ENCODE data around the gene GMPPA.

GMPPA gene

DNA sequence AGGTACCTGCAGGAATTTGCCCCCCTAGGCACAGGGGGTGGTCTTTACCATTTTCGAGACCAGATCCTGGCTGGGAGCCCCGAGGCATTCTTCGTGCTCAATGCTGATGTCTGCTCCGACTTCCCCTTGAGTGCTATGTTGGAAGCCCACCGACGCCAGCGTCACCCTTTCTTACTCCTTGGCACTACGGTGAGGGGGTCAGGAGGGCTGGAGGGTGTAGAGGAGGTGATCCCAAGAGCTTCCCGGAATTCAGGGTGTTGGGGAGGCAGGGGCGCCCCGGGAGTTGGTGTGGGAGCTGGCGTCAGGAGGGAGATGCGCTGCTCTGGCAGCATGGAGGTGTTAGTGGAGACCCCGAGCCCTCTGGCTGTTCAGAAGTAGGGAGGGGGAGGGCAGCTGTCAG, 3.2 kb downstream of the GMPPA start:
- in situ Hi-C loops (cut with MboI; ENCODE audit: low sequenced_read_pairs) = loop anchor here (25.0 kb wide), 1 partner anchor 90 kb away; the partner anchor contains the start of gene DES

DNA sequence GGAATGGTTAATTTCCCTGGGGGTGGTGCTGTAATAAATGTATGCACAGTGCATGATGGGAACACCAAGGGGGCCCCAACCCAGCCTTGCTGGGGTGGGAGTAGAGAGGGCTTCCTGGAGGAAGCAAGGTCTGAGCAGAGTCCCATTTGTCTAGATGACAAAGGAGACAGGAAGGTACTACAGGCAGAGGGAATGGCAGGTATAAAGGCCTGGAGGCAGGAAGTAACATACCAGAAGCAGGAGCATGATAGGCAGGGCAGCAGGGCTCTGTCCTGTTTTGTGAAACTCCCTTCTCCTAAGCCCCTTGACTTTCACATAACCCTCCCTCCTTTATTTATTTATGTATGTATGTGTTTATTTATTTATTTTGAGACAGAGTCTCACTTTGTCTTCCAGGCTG, 3.9 kb downstream of the GMPPA start:
- in situ Hi-C loops (cut with MboI; ENCODE audit: low sequenced_read_pairs) = loop anchor here (25.0 kb wide), 1 partner anchor 90 kb away; the partner anchor contains the start of gene DES

DNA sequence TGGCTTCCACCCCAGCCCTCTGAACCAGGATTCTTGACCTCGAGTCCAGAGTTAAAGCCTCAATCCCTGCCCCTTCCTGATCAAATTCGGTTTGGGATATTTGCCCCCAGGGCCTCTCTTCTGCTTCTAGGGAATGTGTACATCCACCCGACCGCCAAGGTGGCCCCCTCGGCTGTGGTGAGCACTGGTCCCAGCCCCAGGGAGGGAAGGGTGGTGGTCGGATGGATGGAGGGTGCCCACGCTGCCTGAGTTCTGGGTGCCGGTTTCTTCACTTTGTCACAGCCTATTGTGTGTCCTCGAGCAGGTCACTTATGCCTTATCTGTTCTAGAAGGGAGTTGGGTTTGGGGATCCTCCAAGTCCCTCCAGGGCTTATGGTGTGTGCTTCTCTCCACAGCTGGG, 6.9 kb downstream of the GMPPA start:
- in situ Hi-C loops (cut with MboI; ENCODE audit: low sequenced_read_pairs) = loop anchor here (25.0 kb wide), 1 partner anchor 93 kb away; the partner anchor contains the start of gene DES

DNA sequence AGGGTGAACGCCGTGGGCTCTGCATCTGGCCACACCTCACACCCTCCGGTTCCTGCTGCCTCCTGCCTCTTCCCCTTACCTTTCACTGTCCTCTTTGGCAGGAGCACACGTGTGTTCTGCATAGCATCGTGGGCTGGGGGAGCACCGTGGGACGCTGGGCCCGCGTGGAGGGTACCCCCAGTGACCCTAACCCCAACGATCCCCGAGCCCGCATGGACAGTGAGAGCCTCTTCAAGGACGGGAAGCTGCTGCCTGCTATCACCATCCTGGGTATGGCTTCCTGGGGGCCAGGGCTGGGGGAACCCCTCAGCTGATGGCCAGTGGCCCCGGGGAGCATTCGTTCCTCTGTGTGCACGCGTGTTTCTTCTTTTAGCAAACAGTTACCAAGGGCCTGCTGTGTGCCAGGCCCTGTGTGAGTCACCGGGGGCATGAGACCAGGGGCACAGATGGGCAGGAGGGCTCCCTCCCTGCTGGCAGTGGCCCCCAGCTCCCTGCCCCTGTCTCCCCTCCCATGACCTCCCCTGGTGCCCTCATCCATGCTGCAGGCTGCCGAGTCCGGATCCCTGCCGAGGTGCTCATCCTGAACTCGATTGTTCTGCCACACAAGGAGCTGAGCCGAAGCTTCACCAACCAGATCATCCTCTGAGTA, 7.6 kb downstream of the GMPPA start:
- in situ Hi-C loops (cut with MboI; ENCODE audit: low sequenced_read_pairs) = loop anchor here (25.0 kb wide), 1 partner anchor 94 kb away; the partner anchor contains the start of gene DES

DNA sequence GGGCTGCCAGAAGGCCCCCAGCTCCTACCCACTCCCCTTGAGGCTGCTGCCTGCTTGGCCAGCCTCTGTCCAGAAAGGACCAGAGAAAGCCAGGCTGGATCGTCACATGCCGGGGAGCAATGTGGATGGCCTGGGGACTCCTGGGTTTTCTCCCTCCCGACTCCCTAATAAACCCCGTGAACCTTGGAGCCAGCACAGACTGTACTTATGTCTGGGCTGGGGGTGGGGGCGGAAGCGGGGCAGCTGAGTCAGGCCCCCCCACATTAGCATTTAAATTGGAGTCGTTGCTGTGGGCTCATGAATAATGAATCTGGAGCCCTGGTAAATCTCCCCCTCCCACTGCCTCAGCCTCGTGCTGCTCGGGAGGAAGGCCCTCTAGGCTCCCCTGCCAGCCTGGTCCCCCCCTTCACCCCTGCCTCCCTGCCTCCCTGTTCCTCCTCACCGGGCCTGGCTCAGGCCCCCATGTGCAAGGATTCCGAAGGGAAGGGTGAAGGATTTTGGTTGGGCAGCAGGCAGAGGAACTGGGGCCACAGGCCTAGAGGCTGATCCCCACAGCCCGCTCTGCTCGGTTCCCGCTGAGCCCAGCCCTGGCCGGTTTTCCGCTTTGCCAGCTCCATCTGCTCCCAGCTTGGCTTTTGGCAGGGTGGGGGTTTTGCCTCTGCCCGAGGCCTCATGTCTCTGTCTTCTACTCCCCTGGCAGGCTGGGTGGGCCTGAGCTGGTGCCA, 8.3 kb downstream of the GMPPA start:
- in situ Hi-C loops (cut with MboI; ENCODE audit: low sequenced_read_pairs) = loop anchor here (25.0 kb wide), 1 partner anchor 95 kb away; the partner anchor contains the start of gene DES

DNA sequence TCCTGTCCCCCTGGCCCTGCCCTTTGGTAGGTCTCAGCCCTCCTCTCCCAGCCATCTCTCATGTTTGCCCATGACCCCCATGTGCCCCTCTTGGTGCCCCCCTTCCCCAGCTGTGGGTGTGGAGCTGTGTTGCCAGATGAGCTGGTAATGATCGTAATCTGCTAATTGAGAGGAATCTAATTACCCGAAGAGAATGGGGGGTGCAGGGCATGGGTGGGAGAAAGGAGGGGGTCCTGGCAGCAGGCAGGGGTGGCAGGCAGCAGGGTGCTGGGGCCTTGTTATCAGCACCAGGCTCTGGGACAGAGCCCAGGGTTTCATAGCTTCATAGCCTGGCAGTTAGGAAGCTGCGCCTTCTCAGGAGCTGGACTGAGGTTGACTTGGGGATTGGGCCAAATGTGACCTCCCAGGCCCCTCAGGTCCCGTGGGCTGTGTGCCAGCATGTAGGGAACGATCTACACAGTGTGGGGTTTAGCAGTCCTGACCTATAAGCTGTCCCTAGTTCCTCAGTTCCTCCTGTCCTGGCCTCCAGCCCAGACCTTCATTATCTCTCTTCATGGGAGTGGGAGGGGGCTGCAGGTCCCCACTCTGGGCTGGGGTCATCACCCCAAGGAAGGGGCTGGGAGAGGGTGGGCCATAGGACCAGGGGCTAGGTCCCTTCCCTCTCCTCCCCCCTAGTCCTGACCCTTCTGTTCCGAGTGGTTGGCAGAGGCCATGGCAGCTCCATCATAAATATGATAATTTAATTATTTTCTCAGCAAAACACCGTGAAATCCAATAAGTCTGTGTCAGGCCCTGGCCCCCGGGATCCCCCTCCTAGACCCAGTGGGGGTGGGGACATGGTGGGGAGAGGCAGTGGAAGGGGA, 9.1 kb downstream of the GMPPA start:
- in situ Hi-C loops (cut with MboI; ENCODE audit: low sequenced_read_pairs) = loop anchor here (25.0 kb wide), 1 partner anchor 96 kb away; the partner anchor contains the start of gene DES

DNA sequence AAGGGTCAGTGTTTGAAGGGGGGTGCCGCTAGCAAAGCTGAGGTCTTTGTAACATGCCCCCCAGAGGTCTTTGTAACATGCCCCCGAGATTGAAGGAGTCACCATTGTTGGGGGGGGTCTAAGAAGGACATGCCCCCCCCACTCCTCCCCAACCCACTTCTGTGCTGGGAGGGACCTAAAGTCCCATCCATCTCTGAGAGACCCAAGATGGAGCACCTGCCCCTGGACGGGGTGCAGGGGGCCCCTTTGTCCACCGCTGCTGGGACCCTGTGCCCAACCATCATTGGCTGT, 9.7 kb downstream of the GMPPA start:
- in situ Hi-C loops (cut with MboI; ENCODE audit: low sequenced_read_pairs) = loop anchor here (25.0 kb wide), 1 partner anchor 96 kb away; the partner anchor contains the start of gene DES

DNA sequence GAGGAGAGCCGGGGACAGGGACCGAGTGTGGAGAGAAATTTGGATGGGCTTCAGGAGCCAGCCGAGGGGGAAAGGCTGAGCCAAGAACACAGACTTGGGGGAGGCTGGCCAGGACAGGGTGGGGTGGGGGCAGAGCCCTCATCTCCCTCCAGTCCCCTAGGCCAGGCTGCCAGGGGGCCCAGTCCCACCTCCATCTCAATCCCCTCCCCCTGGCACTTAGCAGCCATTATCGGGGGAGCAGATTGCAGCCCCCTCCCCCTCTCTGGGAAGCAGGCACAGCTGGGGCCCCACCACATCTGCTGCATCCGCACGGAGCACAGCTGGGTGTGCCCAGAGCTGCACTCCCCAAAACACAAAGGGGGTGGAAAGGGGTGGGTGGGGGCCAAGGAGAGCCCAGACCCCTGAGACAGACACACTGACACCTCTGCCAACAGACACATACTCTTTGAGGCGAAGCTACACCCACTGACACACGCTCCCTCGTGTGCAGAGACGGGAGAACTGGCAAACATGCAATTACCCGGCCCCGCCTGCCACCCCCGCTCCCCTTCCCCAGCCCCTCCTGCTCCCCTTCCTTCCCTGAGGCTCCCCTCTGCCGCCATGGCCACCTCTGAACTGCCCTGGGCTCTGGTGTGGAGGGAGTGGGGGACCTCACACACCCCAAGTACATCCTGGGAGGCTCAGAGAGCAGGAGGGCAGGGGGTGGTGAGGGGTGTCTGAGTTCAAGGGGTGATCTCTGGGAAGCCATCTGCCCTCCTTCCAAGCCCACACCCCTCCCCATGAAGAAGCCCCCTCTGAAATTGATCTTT, 10.5 kb downstream of the GMPPA start:
- in situ Hi-C loops (cut with MboI; ENCODE audit: low sequenced_read_pairs) = loop anchor here (25.0 kb wide), 1 partner anchor 97 kb away; the partner anchor contains the start of gene DES

DNA sequence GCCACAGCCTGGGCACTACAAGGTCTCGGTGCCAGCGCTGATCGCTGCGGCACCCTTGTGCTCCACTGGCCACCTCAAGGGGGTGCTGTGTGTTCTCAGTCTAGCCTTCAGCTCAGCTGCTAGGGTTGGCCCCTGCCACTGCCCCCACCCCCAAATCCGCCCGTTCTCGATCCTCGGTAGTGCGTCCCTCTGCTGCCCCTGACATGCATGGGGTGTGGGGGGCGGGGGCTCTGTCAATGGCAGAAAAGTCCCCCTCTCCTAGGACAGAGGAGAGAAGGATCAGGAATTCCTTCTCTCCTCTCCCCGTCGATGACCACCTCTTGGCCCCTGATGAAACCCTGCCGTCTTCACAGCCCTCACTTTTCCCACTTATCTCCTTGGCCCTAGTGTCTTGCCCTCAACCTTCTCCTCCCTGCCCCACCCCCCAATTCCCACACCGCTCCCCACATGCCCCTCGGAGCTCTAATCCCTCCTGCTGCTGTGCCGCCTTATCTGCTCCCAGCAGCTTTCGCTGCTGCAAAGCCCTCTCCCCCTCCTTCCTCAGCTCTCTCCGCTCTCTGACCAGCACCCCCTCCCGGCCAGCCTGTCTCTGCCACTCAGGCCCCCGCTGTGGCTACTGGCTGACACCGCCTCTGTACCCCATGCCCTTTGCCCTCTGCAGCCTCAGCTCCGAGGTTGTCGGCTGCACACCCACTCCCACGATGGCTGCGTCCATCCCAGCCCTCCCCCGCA, 11.3 kb downstream of the GMPPA start:
- in situ Hi-C loops (cut with MboI; ENCODE audit: low sequenced_read_pairs) = loop anchor here (25.0 kb wide), 1 partner anchor 98 kb away; the partner anchor contains the start of gene DES

DNA sequence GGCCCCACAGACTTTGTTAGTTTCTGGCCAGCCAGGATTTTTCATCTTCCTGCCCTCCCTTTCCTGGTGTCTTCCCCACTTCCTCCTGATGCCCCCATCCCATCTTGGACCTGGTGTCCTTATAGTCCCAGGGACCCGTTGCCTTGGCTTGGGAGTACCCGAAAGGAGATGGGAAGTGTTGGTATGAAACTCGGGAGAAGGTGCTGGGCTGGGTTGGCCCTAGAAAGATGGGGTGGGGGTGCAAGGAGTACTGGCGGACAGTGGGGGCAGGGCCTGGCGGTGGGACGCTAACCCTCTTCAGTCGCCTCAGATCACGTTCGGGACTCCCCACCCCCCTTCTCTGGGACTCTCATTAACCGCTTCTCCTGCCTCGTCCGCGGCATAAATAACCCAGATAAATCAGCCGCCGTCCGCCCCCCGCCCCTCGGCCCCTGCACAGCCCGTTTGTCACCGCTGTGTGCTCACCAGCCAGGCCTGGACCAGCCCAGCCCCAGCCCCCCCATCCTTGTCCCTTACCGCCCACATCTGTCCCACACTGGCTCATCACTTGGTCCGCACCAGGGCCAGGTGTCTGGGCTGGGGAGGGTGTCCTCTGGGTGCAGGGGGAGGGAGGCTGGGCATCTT, 11.9 kb downstream of the GMPPA start:
- in situ Hi-C loops (cut with MboI; ENCODE audit: low sequenced_read_pairs) = loop anchor here (25.0 kb wide), 1 partner anchor 98 kb away; the partner anchor contains the start of gene DES

DNA sequence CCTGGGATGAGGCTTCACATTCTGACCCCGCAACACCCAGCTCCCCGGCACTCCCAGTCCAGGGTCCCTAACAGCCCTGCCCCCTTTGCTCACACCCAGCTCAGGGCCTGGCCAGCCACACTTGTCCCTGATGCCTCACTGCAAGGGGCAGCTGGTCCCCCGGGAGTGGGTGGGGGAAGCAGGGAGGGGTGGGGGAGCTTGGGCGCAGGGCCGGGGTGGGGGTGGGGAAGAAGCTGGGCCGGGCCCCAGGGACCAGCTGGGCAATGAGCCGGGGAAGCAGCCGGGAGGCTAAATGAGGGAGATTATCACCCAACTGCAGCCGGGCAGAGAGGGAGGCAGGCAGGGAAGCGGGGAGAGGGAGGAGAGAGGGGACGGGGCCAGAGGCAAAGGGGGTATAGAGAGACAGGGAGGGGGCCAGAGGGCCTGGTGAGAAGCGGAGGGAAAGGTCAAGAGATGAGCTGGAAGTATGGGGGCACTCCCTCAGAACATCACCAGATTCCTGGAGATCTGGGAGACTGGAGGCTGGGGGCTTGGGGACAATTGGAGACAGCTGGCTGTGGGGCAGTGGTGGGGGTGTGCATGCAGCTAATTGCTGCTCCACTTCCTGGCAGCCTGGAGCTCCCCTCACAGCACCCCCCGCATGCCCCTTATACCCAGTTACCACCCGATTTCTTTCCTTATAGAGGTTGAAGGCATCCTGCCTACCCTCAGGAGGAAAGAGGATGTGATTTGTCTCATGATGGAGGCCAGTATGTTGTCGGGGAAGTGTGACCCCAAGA, 13.0 kb downstream of the GMPPA start:
- in situ Hi-C loops (cut with MboI; ENCODE audit: low sequenced_read_pairs) = loop anchor here (25.0 kb wide), 1 partner anchor 99 kb away; the partner anchor contains the start of gene DES

DNA sequence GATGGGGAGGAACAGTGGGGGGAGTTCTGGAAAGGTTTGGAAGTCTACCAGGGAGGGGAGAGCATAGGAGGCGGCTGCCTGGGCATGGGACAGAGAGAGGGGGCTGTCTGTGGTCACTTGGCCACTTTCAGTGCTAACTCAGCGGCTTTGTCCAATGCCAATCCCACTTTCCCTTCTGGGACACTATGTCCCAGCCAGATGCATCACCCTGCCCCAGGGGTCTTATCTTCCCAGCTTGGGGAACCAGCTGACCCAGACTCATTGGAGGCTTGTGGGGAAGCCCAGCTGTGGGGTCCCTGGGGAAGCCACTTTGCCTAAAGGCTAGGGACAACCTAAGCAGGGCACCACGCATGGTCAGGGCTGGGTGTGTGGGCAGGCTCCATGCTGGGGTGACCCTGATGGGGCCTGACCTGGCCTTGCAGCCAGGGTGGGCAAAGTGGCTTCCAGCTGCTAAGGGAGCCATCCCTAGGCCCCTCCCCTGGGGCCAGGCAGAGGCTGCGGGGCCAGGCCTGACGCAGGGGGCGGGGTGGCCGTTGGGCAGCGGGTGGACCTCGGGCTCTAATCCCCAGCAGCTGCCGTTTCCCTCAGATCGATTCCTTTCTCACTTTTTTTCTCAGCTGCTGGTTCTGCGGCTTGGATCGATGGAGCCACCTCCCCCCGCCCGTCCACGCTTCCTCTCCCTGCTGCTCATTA, 14.0 kb downstream of the GMPPA start:
- in situ Hi-C loops (cut with MboI; ENCODE audit: low sequenced_read_pairs) = loop anchor here (25.0 kb wide), 1 partner anchor 100 kb away; the partner anchor contains the start of gene DES

DNA sequence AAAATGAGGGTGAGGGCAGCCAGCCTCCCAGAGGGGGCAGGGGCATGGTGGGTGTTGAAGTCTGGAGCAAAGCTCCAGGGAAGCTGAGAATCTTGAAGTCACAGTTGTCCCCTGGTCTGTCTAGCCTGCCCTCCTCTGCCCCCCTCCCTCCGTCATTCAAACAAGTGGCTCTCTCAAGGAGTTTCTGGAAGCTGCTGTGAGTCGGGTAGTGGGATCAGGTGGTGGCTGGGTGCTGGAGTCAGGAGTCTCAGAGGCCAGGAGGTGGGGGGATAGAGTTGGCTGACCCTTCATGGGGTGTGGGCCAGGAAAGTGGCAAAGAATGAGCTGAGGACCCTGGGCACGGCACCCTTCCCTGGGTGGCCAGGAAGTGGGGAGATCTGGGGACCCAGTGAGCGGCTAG, 15.1 kb downstream of the GMPPA start:
- in situ Hi-C loops (cut with MboI; ENCODE audit: low sequenced_read_pairs) = loop anchor here (25.0 kb wide), 1 partner anchor 101 kb away; the partner anchor contains the start of gene DES

DNA sequence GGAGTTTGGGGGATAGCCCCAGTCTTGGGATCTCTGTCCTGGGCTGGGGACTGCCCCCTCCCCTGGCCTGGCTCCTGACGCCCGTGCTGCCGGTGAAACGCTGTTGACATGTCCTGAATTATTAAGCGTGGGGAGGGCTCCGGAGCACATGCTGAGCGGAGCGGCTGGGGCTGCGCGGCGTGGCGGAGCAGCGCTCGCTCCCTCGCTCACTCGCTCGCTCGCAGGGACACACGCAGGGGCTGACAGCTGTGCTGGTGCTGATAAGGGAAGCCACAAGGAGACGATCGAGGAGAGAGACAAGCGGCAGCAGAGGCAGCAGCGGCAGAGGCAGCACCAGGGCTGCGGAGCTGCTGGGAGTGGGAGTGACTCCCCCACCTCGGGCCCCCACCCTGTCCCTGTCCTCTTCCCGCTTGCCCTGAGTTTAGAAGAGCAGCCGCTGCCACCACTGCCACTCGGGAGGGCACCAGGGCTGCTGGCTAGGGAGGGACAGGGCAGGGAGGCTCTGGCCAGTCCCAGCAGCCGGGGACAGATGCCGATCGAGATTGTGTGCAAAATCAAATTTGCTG, 15.6 kb downstream of the GMPPA start, which contains the start of gene ASIC4:
Gene ASIC4 (plus strand): TSS at position 287 of the 566 bp plus-strand sequence. CDS start 243 bp downstream, at position 530.
- in situ Hi-C loops (cut with MboI; ENCODE audit: low sequenced_read_pairs) = loop anchor here (25.0 kb wide), 1 partner anchor 102 kb away; the partner anchor contains the start of gene DES

DNA sequence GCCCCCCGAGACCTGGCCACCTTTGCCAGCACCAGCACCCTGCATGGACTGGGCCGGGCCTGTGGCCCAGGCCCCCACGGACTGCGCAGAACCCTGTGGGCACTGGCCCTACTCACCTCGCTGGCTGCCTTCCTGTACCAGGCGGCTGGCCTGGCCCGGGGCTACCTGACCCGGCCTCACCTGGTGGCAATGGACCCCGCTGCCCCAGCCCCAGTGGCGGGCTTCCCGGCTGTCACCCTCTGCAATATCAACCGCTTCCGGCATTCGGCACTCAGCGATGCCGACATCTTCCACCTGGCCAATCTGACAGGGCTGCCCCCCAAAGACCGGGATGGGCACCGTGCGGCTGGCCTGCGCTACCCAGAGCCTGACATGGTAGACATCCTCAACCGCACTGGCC, 16.1 kb downstream of the GMPPA start:
- in situ Hi-C loops (cut with MboI; ENCODE audit: low sequenced_read_pairs) = loop anchor here (25.0 kb wide), 1 partner anchor 103 kb away; the partner anchor contains the start of gene DES

DNA sequence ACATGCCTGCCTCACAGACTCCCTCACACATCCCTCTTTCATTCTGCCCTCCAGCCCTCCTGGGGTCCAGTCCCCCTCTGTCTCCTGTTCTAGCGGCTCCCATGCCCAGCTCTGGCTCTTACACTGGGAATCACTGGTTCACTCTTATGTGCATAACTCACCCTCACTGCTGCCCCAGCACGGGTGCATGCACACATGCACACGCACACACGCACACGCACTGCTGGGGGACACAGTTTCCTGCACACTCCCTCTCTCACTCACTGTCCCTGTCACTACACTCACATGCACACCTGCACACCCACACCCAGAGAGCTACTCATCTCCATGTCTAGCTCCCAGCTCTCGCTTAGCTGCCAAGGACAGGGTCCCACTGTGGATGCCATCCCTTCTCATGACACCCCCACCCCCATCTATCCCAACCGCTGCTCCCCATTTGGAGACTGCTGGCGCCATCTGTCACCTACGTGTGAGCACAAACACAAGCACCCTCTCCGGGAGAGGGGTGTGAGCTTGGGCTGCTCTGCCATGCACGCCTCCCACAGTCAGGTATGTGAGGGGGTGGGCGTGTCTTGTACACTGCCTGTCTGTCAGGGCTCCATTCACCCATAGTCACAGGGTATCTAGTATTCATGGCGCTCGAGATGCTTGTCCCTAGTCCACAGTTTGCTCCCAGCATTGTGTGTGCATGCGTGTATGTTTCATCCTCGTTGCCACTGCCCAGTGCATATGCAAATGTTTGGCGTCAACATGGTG, 17.4 kb downstream of the GMPPA start:
- in situ Hi-C loops (cut with MboI; ENCODE audit: low sequenced_read_pairs) = loop anchor here (25.0 kb wide), 1 partner anchor 104 kb away; the partner anchor contains the start of gene DES

All from hTERT RPE-1 (cell line).